ENCODE data around the gene DYRK1A. TPM values are rescaled to one million over a fixed set of nuclear protein-coding genes. Genes with fewer than 3 reads are reported as not detected.
"Not testable (repeated sequence)": the region's sequence is repeated elsewhere in the genome, so short reads cannot be mapped to it uniquely, and the experiment has no call there.

DYRK1A gene
- total RNA-seq, 1 experiment from 2014 or later = 35.5 TPM

DNA sequence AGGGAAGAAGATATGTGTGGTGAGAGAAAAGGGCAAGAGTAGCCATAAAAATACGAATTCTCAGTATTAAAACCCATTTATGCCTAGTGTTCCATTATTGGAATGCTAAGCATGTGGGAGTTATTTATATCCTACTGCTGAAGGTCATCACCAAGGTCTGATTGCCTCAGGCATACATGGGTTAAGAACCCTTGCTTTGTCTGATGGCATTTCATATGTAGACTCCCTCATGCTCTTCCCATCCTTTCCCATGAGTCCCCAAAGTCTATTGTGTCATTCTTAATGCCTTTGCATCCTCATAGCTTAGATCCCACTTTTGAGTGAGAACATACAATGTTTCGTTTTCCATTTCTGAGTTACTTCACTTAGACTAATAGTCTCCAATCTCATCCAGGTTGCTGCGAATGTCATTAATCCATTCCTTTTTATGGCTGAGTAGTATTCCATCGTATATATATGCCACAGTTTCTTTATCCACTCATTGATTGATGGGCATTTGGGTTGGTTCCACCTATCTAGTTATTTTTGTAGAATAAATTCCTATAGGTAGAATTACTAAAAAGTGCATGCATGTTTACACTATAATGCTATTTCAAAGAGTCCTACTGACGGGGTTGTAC, 172.5 kb downstream of the DYRK1A start:
- H4K20me1 ChIP-seq (ENCODE audit: insufficient read depth) = no peaks in the 10 kb centered on the region

GRCh38 chr21:37541128-37541527, 174.6 kb downstream of the DYRK1A start:
- H3K9me2 ChIP-seq (ENCODE audit: insufficient read depth); H3K27ac ChIP-seq; H3K79me2 ChIP-seq (ENCODE audit: low read depth); H3F3A ChIP-seq (ENCODE audit: insufficient read depth, low read depth); H3K4me3 ChIP-seq; H2AFZ ChIP-seq; DNase-seq; POLR2A ChIA-PET (ENCODE audit: unreplicated experiment); CTCF ChIA-PET; H3K27me3 ChIP-seq (ENCODE audit: insufficient read depth, low read depth); H4K20me1 ChIP-seq (ENCODE audit: insufficient read depth); H3K4me1 ChIP-seq (replicated peaks; ENCODE audit: insufficient read depth); BruUV-seq (replicated peaks); H3K4me2 ChIP-seq; intact Hi-C loops (cut with micrococcal nuclease; ENCODE audit: unreplicated experiment); H3K36me3 ChIP-seq (ENCODE audit: low read depth); H3K9me3 ChIP-seq (ENCODE audit: insufficient read depth, low read depth): not testable (repeated sequence)

More for the DNA sequence above, 172.5 kb downstream of the DYRK1A start:
- no peak for DNase-seq
- no peaks in the 10 kb centered on the region; the same call in 1 of the 2 replicates for H3F3A ChIP-seq (ENCODE audit: insufficient read depth, low read depth)
- no peak overlapping the region for H3K4me3 ChIP-seq
- no peaks in the 10 kb centered on the region for H3K27me3 ChIP-seq (ENCODE audit: insufficient read depth, low read depth)
- H3K36me3 ChIP-seq (ENCODE audit: low read depth) = no peaks in the 10 kb centered on the region
- H3K4me2 ChIP-seq = no peak overlapping the region
- no peaks in the 10 kb centered on the region for H3K79me2 ChIP-seq (ENCODE audit: low read depth)
- CTCF ChIA-PET = no interaction called here
- no TSS peak for BruUV-seq (replicated peaks)
- no peaks in the 10 kb centered on the region for H3K9me2 ChIP-seq (ENCODE audit: insufficient read depth)
- TF ChIP-seq EZH2 (IDR thresholded peaks at IDR 0.05; ENCODE audit: low read depth) (no peak), CTCF (conservative IDR thresholded peaks at IDR 0.05) (no peak)
- H3K4me1 ChIP-seq (replicated peaks; ENCODE audit: insufficient read depth) = peaks cover 2% of the 10 kb centered on the region; the same call in 1 of the 2 replicates
- POLR2A ChIA-PET (ENCODE audit: unreplicated experiment) = no interaction called here
- no peaks in the 10 kb centered on the region for H3K9me3 ChIP-seq (ENCODE audit: insufficient read depth, low read depth)
- H2AFZ ChIP-seq = no peak overlapping the region
- intact Hi-C loops (cut with micrococcal nuclease; ENCODE audit: unreplicated experiment) = no loop called here
- H3K27ac ChIP-seq = no peak overlapping the region

DNA sequence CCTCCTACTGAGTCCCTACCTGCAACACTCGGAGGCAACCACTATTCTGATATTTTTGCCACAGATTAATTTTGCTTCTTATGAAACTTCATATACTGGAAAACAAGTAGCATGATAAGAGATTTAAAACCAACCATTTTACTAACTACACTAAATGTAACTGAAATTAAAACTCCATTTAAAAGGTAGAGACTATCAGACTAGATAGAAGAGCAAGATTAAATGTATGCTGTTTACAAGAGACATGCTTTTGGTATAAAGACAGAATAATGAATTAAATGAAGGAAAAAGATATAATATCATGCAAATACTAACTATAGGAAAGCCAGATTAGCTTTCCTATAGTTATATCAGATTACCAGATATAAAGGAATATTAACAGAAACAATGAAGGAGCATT, 175.9 kb downstream of the DYRK1A start:
- no peaks in the 10 kb centered on the region for H3K9me3 ChIP-seq (ENCODE audit: insufficient read depth, low read depth)
- CTCF ChIA-PET = no interaction called here
- no peak overlapping the region for H2AFZ ChIP-seq

More for the DNA sequence above, 175.9 kb downstream of the DYRK1A start:
- H3K4me2 ChIP-seq = no peak overlapping the region
- no peak overlapping the region for H3K27ac ChIP-seq
- DNase-seq = no peak
- H3K79me2 ChIP-seq (ENCODE audit: low read depth) = no peaks in the 10 kb centered on the region
- H3F3A ChIP-seq (ENCODE audit: insufficient read depth, low read depth) = no peaks in the 10 kb centered on the region
- no peaks in the 10 kb centered on the region for H3K36me3 ChIP-seq (ENCODE audit: low read depth)
- no peaks in the 10 kb centered on the region for H3K9me2 ChIP-seq (ENCODE audit: insufficient read depth)
- H3K4me3 ChIP-seq = no peak overlapping the region
- H3K27me3 ChIP-seq (ENCODE audit: insufficient read depth, low read depth) = no peaks in the 10 kb centered on the region
- no TSS peak for BruUV-seq (replicated peaks)
- H4K20me1 ChIP-seq (ENCODE audit: insufficient read depth) = no peaks in the 10 kb centered on the region
- POLR2A ChIA-PET (ENCODE audit: unreplicated experiment) = no interaction called here
- TF ChIP-seq CTCF (conservative IDR thresholded peaks at IDR 0.05) (no peak), EZH2 (IDR thresholded peaks at IDR 0.05; ENCODE audit: low read depth) (no peak)
- intact Hi-C loops (cut with micrococcal nuclease; ENCODE audit: unreplicated experiment) = no loop called here
- no peaks in the 10 kb centered on the region for H3K4me1 ChIP-seq (replicated peaks; ENCODE audit: insufficient read depth)
